Keratinocyte (primary cell): ENCODE results near the gene ZNF385A.

Source experiments
- EZH2 ChIP-seq: IDR thresholded peaks from one replicate; pipeline ENCODE4 v1.6.1; 2012; ENCODE audit warnings: inconsistent platforms, mild to moderate bottlenecking, low read length, moderate library complexity
- TF ChIP-seq, protein P1 (sequence below), 3 experiments: IDR thresholded peaks in 1 of 3; conservative IDR thresholded peaks in 1 of 3; optimal IDR thresholded peaks in 1 of 3; 2 replicates in 2 of 3; 3 replicates in 1 of 3; pipeline versions ENCODE3 to v1.5.1; 2011; ENCODE audit warnings: low read length in 3 of 3, mild to moderate bottlenecking in 3 of 3, moderate library complexity in 2 of 3, control low read depth in 1 of 3, inconsistent platforms in 1 of 3; ENCODE audit not compliant: insufficient read depth in 2 of 3; ENCODE audit errors: extremely low read depth in 1 of 3

DNA sequence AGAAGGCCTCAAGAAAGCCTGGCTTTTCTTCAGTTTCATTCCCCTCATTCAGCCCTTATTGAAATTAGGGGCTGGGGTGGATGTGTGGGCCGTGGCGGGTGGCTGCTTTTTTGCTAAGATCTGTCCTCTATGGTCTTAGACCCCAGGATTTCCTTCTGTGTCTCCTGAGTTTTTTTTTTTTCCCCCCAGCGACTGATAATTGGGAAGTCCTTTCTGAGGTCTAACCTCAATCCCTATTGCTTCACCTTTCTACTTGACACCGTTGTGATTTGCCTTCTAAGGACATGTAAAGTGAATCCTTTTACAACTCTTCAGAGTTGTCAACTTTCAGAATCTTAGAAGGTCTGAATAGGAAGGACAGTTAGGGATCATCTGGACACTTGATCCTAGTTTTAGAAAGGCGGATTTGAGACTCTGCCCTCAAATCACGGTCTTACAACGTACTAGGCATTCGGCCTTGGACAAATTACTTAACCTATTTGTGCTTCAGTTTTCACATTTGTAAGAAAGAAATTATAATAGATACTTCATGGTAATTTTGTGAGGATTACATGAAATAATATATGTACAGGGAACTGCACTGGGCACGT is 24.7 kb downstream of the ZNF385A start:
- TF ChIP-seq, protein P1, sequence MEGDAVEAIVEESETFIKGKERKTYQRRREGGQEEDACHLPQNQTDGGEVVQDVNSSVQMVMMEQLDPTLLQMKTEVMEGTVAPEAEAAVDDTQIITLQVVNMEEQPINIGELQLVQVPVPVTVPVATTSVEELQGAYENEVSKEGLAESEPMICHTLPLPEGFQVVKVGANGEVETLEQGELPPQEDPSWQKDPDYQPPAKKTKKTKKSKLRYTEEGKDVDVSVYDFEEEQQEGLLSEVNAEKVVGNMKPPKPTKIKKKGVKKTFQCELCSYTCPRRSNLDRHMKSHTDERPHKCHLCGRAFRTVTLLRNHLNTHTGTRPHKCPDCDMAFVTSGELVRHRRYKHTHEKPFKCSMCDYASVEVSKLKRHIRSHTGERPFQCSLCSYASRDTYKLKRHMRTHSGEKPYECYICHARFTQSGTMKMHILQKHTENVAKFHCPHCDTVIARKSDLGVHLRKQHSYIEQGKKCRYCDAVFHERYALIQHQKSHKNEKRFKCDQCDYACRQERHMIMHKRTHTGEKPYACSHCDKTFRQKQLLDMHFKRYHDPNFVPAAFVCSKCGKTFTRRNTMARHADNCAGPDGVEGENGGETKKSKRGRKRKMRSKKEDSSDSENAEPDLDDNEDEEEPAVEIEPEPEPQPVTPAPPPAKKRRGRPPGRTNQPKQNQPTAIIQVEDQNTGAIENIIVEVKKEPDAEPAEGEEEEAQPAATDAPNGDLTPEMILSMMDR (optimal IDR thresholded peaks at IDR 0.05 in 1 of 3, IDR thresholded peaks at IDR 0.05 in 1 of 3, conservative IDR thresholded peaks at IDR 0.05 in 1 of 3; ENCODE audit: extremely low read depth in 1 of 3, insufficient read depth in 2 of 3, low read length in 3 of 3): no peak
- TF ChIP-seq EZH2: no peak
